ENCODE measurements around the gene SLC25A12. TPM values are rescaled to one million over a fixed set of nuclear protein-coding genes. Genes with fewer than 3 reads are reported as not detected.

The SLC25A12 gene
- total RNA-seq, 1 donor from 2014 or later, result 13.9 TPM

DNA sequence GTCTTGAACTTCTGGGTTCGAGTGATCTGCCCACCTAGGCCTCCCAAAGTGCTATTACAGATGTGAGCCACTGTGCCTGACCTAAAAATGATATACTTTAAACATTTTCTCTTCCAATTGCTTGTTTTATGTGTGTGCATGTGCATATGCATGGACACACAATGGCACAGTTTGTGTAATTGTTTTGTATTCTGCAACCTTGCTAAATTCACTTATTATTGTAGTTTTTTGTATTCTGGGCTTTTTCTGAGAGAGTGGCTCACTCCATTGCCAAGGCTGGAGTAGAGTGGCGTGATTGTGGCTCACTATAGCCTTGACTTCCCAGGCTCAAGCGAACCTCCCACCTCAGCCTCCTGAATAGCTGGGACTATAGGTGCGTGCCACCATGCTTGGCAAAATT lies 36.3 kb upstream of the SLC25A12 start:
- H3K36me3 Mint-ChIP-seq (ENCODE audit: insufficient read depth), result peaks cover 30% of the 10 kb centered on the region
- H3K4me3 Mint-ChIP-seq (ENCODE audit: low read depth), result no peak overlapping the region
- H3K27me3 Mint-ChIP-seq, result no peaks in the 10 kb centered on the region
- no peak overlapping the region for H3K27ac Mint-ChIP-seq
- no peak for DNase-seq (ENCODE audit: low spot score, unreplicated experiment)
- H3K9me3 Mint-ChIP-seq (ENCODE audit: low read depth), result no peaks in the 10 kb centered on the region
- H3K4me1 Mint-ChIP-seq (ENCODE audit: low read depth), result no peaks in the 10 kb centered on the region
- TF ChIP-seq, protein P1, sequence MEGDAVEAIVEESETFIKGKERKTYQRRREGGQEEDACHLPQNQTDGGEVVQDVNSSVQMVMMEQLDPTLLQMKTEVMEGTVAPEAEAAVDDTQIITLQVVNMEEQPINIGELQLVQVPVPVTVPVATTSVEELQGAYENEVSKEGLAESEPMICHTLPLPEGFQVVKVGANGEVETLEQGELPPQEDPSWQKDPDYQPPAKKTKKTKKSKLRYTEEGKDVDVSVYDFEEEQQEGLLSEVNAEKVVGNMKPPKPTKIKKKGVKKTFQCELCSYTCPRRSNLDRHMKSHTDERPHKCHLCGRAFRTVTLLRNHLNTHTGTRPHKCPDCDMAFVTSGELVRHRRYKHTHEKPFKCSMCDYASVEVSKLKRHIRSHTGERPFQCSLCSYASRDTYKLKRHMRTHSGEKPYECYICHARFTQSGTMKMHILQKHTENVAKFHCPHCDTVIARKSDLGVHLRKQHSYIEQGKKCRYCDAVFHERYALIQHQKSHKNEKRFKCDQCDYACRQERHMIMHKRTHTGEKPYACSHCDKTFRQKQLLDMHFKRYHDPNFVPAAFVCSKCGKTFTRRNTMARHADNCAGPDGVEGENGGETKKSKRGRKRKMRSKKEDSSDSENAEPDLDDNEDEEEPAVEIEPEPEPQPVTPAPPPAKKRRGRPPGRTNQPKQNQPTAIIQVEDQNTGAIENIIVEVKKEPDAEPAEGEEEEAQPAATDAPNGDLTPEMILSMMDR (IDR thresholded peaks at IDR 0.05; ENCODE audit: unreplicated experiment), result no peak

DNA sequence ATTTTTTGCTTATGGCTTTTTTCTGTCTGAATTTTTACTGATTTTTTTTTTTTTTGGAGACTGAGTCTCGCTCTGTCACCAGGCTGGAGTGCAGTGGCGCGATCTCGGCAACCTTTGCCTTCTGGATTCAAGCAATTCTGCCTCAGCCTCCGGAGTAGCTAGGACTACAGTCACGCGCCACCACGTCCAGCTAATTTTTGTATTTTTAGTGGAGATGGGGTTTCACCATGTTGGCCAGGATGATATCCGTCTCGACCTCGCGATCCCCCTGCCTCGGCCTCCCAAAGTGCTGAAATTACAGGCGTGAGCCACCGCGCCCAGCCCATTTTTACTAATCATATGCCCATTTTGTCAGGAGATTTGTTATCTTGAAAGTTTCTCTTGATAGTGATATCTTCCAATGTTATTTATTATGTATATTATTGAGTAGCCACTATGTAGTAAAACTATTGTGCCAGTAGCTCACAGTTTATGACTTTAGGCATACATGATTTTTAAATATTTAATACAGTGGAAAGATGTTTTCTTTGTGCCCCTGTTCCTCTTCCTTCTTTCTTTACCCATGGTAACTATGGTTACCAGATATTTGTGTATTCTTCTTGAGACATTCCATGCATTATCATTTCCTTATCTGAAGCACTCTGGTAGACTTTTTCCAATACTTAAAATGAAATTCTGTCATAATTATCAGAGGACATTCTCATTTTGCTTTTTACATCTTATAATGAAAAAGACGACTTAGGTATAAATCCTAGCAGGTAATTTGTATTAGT lies 30.3 kb upstream of the SLC25A12 start:
- no peaks in the 10 kb centered on the region for H3K9me3 Mint-ChIP-seq (ENCODE audit: low read depth)
- DNase-seq (ENCODE audit: low spot score, unreplicated experiment), result no peak
- TF ChIP-seq, protein P1 (IDR thresholded peaks at IDR 0.05; ENCODE audit: unreplicated experiment), result no peak
- peak overlapping the region; percentile 19 for H3K27ac Mint-ChIP-seq
- H3K4me3 Mint-ChIP-seq (ENCODE audit: low read depth), result peak overlapping the region; percentile 87
- peaks cover 6% of the 10 kb centered on the region for H3K36me3 Mint-ChIP-seq (ENCODE audit: insufficient read depth)
- peaks cover 12% of the 10 kb centered on the region for H3K4me1 Mint-ChIP-seq (ENCODE audit: low read depth)
- no peaks in the 10 kb centered on the region for H3K27me3 Mint-ChIP-seq

DNA sequence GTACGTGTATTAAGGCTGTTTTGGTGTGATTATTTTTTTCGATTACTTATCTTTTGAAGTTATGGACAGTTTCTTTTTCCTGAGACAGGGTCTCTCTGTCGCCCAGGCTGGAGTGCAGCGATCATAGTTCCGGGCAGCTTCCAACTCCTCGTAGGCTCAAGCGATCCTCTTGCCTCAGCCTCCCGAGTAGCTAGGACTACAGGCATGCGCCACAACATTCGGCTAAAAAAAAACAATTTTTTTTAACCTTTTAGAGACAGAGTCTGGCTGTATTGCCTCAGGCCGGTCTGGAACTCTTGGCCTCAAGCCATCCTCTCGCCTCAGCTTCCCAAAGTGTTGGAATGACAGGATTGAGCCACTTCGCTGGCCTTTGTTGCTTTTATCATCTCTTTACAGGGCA lies 29.2 kb upstream of the SLC25A12 start:
- H3K4me1 Mint-ChIP-seq (ENCODE audit: low read depth), result peaks cover 12% of the 10 kb centered on the region
- H3K4me3 Mint-ChIP-seq (ENCODE audit: low read depth), result peak overlapping the region; percentile 87
- TF ChIP-seq, protein P1 (IDR thresholded peaks at IDR 0.05; ENCODE audit: unreplicated experiment), result no peak
- peak overlapping the region; percentile 97 for H3K27ac Mint-ChIP-seq
- peaks cover 2% of the 10 kb centered on the region for H3K36me3 Mint-ChIP-seq (ENCODE audit: insufficient read depth)
- no peak for DNase-seq (ENCODE audit: low spot score, unreplicated experiment)
- H3K9me3 Mint-ChIP-seq (ENCODE audit: low read depth), result no peaks in the 10 kb centered on the region
- H3K27me3 Mint-ChIP-seq, result peaks cover 5% of the 10 kb centered on the region

DNA sequence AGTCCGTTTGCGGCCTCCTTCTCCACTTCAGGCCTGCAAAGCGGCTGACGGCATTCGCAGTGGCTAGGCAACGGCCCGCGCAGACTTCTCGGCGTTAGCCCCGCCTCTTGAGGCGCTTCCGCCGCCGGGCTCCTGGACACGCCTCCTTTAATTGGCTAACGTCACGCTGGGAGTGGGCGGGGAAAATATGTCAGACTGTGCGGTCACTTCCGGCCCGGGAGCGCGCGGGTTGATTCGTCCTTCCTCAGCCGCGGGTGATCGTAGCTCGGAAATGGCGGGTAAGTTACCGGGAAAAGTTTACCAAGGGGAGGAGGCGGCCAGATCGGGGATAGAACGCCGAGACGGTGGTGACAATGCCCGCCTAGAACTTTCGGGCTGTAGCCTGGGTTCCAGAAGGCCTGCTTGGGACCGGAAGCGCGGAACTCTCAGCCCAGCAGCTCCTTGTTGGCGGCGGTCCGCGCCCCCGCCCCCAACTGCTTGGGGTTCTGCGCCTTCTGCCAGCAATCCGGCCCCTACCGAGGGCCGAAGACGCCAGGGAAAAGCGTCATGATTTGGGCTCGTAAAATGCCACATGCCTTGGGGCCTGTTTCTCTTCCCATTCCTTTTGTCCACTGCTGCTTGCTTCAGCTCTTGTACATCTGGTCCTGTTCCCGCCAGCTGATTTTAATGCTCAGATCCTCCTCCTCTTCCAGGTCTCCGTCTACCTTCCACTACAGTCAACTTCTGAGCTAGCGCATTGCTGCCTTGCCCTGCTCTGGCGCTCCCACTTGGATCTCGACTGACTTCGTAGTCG lies 28.4 kb upstream of the SLC25A12 start, which contains the start of gene HAT1:
TSS of gene HAT1 (plus strand) at position 232 of the 793 bp plus-strand sequence. CDS start at position 272, 40 bp downstream.
- DNase-seq (ENCODE audit: low spot score, unreplicated experiment), result peak; percentile 95
- Mint-ChIP-seq H3K4me3 (ENCODE audit: low read depth) (peak within 1 kb of the TSS; percentile 87), H3K27me3 (peaks cover 5% of the 10 kb centered on the region), H3K36me3 (ENCODE audit: insufficient read depth) (peaks cover 2% of the 10 kb centered on the region), H3K27ac (peak within 1 kb of the TSS; percentile 97), H3K9me3 (ENCODE audit: low read depth) (no peaks in the 10 kb centered on the region), H3K4me1 (ENCODE audit: low read depth) (peaks cover 12% of the 10 kb centered on the region)
- TF ChIP-seq, protein P1 (IDR thresholded peaks at IDR 0.05; ENCODE audit: unreplicated experiment), result no peak

DNA sequence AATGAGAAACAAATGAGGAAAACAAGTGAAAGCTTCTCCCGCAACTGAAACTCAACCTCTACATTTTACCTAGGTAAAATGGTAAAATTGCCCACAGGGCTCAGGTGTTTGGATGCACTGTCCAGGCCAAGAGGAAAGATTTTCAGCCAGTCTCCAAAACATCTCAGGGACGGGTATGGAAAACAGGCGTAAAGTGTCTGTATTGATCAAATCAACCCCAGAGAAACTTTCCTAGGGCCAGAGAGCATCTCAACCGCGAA lies 27.9 kb upstream of the SLC25A12 start:
- Mint-ChIP-seq H3K4me1 (ENCODE audit: low read depth) (peaks cover 12% of the 10 kb centered on the region), H3K36me3 (ENCODE audit: insufficient read depth) (peaks cover 2% of the 10 kb centered on the region), H3K9me3 (ENCODE audit: low read depth) (no peaks in the 10 kb centered on the region), H3K4me3 (ENCODE audit: low read depth) (peak overlapping the region; percentile 87), H3K27ac (peak overlapping the region; percentile 97), H3K27me3 (peaks cover 5% of the 10 kb centered on the region)
- DNase-seq (ENCODE audit: low spot score, unreplicated experiment), result no peak
- TF ChIP-seq, protein P1 (IDR thresholded peaks at IDR 0.05; ENCODE audit: unreplicated experiment), result no peak

All from progenitor cell of endocrine pancreas (in vitro differentiated cells).